ENCODE data around the gene UBTF. TPM values are rescaled to one million over a fixed set of nuclear protein-coding genes. Genes with fewer than 3 reads are reported as not detected.

The UBTF gene
- total RNA-seq, 2 donors from 2014 or later: 61.1 to 69.6 TPM

GRCh38 chr17:44186307-44187130 is 33.0 kb downstream of the UBTF start, which contains the start of gene TMUB2:
TMUB2 (plus strand) TSS chr17:44186972; CDS start chr17:44187709, 737 bp downstream.
- peak; percentile 92 for ATAC-seq
- DNase-seq: peak; percentile 98 to 100
- intact Hi-C loops (cut with DNase I, micrococcal nuclease): no loop called here

- DNase-seq: no peak
- intact Hi-C loops (cut with DNase I, micrococcal nuclease): no loop called here
- no peak for ATAC-seq
These were observed 35.2 kb downstream of the UBTF start for GRCh38 chr17:44184212-44184810.

GRCh38 chr17:44183024-44183423 is 36.5 kb downstream of the UBTF start:
- no peak for ATAC-seq
- intact Hi-C loops (cut with DNase I, micrococcal nuclease): no loop called here

GRCh38 chr17:44178133-44178532 is 41.3 kb downstream of the UBTF start:
- intact Hi-C loops (cut with DNase I, micrococcal nuclease): no loop called here
- ATAC-seq (no peak), DNase-seq (no peak)

More at GRCh38 chr17:44183024-44183423, 36.5 kb downstream of the UBTF start:
- DNase-seq: no peak

- ATAC-seq (no peak), DNase-seq (no peak)
- intact Hi-C loops (cut with DNase I, micrococcal nuclease): no loop called here
These were observed 41.8 kb downstream of the UBTF start for GRCh38 chr17:44177640-44178039.

- ATAC-seq (no peak), DNase-seq (no peak)
- intact Hi-C loops (cut with DNase I, micrococcal nuclease): no loop called here
These were observed 42.6 kb downstream of the UBTF start for GRCh38 chr17:44176671-44177501.

- intact Hi-C loops (cut with DNase I, micrococcal nuclease): no loop called here
- ATAC-seq: no peak
- no peak for DNase-seq
These were observed 43.2 kb downstream of the UBTF start for GRCh38 chr17:44176257-44176656.

GRCh38 chr17:44174427-44174826 is 45.0 kb downstream of the UBTF start:
- DNase-seq: no peak
- intact Hi-C loops (cut with DNase I, micrococcal nuclease): no loop called here
- no peak for ATAC-seq

GRCh38 chr17:44171931-44172455 is 47.5 kb downstream of the UBTF start:
- intact Hi-C loops (cut with DNase I, micrococcal nuclease): no loop called here
- no peak for ATAC-seq

GRCh38 chr17:44170499-44171201 is 48.8 kb downstream of the UBTF start, which contains the start of gene ASB16:
ASB16 (plus strand) TSS chr17:44170704; CDS start chr17:44170790, 86 bp downstream.
- ATAC-seq (peak; percentile 27), DNase-seq (no peak)
- intact Hi-C loops (cut with DNase I, micrococcal nuclease): no loop called here

More at GRCh38 chr17:44171931-44172455, 47.5 kb downstream of the UBTF start:
- DNase-seq: no peak

GRCh38 chr17:44170135-44170498 is 49.4 kb downstream of the UBTF start:
- DNase-seq (no peak), ATAC-seq (no peak)
- intact Hi-C loops (cut with DNase I, micrococcal nuclease): no loop called here

GRCh38 chr17:44167181-44167861 is 52.2 kb downstream of the UBTF start:
- intact Hi-C loops (cut with DNase I, micrococcal nuclease): no loop called here
- no peak for ATAC-seq
- no peak for DNase-seq

GRCh38 chr17:44164476-44164875 is 55.0 kb downstream of the UBTF start:
- DNase-seq (no peak), ATAC-seq (no peak)
- intact Hi-C loops (cut with DNase I, micrococcal nuclease): no loop called here

- DNase-seq (no peak), ATAC-seq (no peak)
- intact Hi-C loops (cut with DNase I, micrococcal nuclease): no loop called here
These were observed 59.8 kb downstream of the UBTF start for GRCh38 chr17:44159519-44160210.

- DNase-seq: no peak
- intact Hi-C loops (cut with DNase I, micrococcal nuclease): no loop called here
- no peak for ATAC-seq
These were observed 64.0 kb downstream of the UBTF start for GRCh38 chr17:44155488-44155887.

Data from left colon (tissue), 2 donors.